ENCODE results near the gene FTCD. TPM values are rescaled to one million over a fixed set of nuclear protein-coding genes. Genes with fewer than 3 reads are reported as not detected.

Gene FTCD
- total and polyA plus RNA-seq, 2 donors (not counting 3 experiments of a cell fraction or from before 2014, with no cell fraction given), result 0.06 to 1.2 TPM

DNA sequence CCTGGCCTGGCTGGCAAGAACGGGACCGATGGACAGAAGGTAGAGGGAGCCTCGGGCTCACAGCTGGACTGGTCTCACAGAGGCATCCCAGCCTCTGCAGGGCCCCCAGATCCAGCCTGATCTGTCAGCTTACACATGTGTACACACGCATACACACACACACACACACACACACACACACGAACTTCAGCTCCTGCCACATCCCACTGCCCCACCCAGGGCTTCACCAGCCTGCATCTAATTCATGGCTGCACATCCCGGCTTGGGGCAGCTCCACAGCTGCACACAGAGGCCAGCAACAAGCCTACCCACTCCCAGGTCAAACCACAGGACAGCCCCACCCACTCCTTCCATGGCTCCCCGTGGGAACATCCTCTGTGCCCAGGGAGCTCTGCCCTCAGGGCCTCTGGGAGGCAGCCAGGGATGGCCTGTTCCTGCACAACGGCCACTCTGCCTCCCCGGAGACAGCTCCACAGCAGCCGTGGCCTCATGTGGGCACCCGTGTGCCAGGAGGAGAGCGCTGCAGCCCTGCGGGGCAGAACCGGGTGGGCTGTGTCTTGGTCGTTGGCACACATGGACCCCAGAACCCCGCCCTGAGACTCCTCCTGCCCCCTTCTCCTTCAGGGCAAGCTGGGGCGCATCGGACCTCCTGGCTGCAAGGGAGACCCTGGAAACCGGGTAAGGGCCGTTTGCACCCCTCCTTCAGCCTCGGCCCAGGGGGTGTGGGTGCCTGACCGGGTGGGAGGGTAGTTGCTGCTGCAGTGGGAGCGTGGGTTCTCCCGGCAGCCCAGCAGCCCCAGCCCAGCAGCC lies 38.4 kb downstream of the FTCD start:
- Histone ChIP-seq H3K9me3 (replicated peaks; ENCODE audit: control insufficient read depth, insufficient read depth, low read length) (no peaks in the 10 kb centered on the region), H4K20me1 (replicated peaks; ENCODE audit: control insufficient read depth, extremely low read depth, insufficient read depth, low read length) (no peaks in the 10 kb centered on the region), H2AFZ (ENCODE audit: low read depth, low read length) (no peak overlapping the region), H3K79me2 (ENCODE audit: control insufficient read depth, insufficient read depth, low read length) (no peaks in the 10 kb centered on the region), H3K4me1 (ENCODE audit: control insufficient read depth, extremely low read depth, insufficient read depth, low read length) (no peaks in the 10 kb centered on the region), H3K36me3 (ENCODE audit: control insufficient read depth in 2 of 2, extremely low read depth in 1 of 2, insufficient read depth in 2 of 2, low read length in 2 of 2) (no peaks in the 10 kb centered on the region), H3K4me3 (replicated peaks in 1 of 3; ENCODE audit: insufficient read depth in 1 of 3, low read depth in 1 of 3, low read length in 3 of 3) (no peak overlapping the region), H3K9me1 (replicated peaks; ENCODE audit: control insufficient read depth, extremely low read depth, insufficient read depth, low read length) (no peaks in the 10 kb centered on the region), H3K27me3 (ENCODE audit: control insufficient read depth in 2 of 2, insufficient read depth in 2 of 2, low read length in 2 of 2) (no peaks in the 10 kb centered on the region), H3K27ac (ENCODE audit: insufficient read depth, low read depth, low read length) (no peak overlapping the region), H3K4me2 (ENCODE audit: insufficient read depth, low read length) (no peak overlapping the region), H3K9ac (replicated peaks; ENCODE audit: extremely low read depth, insufficient read depth, low read length) (no peak overlapping the region)
- TF ChIP-seq JUN (IDR thresholded peaks at IDR 0.05; ENCODE audit: borderline replicate concordance, insufficient read depth, insufficient read length, low read depth) (no peak), FOS (IDR thresholded peaks at IDR 0.05; ENCODE audit: borderline replicate concordance, insufficient read depth, low read length) (no peak), EZH2 (IDR thresholded peaks at IDR 0.05; ENCODE audit: borderline replicate concordance, low read depth, low read length, severe bottlenecking) (no peak)
- intact Hi-C loops (cut with micrococcal nuclease) (no loop called here), dilution Hi-C loops (cut with MboI; ENCODE audit: extremely low pct_ligation_motif_present, low sequenced_read_pairs) (no loop called here)
- ChIA-PET CTCF (no interaction called here), POLR2A (no interaction called here)
- no peak for DNase-seq (ENCODE audit: low read depth, low spot score)
- no TSS peak for BruUV-seq (replicated peaks)
- FAIRE-seq, result no peak

DNA sequence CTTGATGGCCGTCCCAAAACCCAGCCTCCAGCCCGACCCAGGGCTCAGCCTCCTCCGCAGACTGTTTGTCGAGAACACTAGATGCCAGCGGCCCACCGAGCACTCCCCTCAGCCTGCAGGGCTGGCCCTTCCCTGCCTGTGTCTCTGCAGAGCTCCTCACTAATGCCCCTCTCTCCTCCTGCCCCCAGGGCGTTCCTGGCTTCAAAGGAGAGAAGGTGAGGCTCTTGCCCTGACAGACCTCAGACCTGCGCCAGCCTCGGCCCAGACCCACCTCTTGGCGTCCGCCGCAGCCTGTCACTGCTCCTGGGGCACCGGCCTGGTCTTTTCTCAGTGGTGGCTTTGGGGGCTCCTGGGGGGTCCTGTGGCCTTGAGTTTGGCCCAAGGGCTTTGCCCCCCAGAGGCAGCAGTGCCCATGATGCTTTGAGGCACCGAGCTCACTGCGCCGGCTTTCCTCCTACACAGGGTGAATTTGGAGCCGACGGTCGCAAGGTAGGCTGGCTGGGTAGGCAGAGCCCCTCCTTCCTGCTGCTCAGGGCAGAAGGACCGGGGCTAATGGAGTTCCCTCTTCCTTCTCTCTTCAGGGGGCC lies 39.1 kb downstream of the FTCD start:
- no peak overlapping the region for H3K4me3 ChIP-seq (replicated peaks in 1 of 3; ENCODE audit: insufficient read depth in 1 of 3, low read depth in 1 of 3, low read length in 3 of 3)
- ChIA-PET POLR2A (no interaction called here), CTCF (no interaction called here)
- H3K36me3 ChIP-seq (ENCODE audit: control insufficient read depth in 2 of 2, extremely low read depth in 1 of 2, insufficient read depth in 2 of 2, low read length in 2 of 2), result no peaks in the 10 kb centered on the region
- no peaks in the 10 kb centered on the region for H3K9me3 ChIP-seq (replicated peaks; ENCODE audit: control insufficient read depth, insufficient read depth, low read length)
- no peak overlapping the region for H2AFZ ChIP-seq (ENCODE audit: low read depth, low read length)
- H3K9me1 ChIP-seq (replicated peaks; ENCODE audit: control insufficient read depth, extremely low read depth, insufficient read depth, low read length), result no peaks in the 10 kb centered on the region
- H3K4me1 ChIP-seq (ENCODE audit: control insufficient read depth, extremely low read depth, insufficient read depth, low read length), result no peaks in the 10 kb centered on the region
- intact Hi-C loops (cut with micrococcal nuclease), result no loop called here
- no peaks in the 10 kb centered on the region for H3K79me2 ChIP-seq (ENCODE audit: control insufficient read depth, insufficient read depth, low read length)
- no peak overlapping the region for H3K4me2 ChIP-seq (ENCODE audit: insufficient read depth, low read length)
- DNase-seq (ENCODE audit: low read depth, low spot score) (no peak), FAIRE-seq (no peak)
- H3K9ac ChIP-seq (replicated peaks; ENCODE audit: extremely low read depth, insufficient read depth, low read length), result no peak overlapping the region
- no peak overlapping the region for H3K27ac ChIP-seq (ENCODE audit: insufficient read depth, low read depth, low read length)
- no peaks in the 10 kb centered on the region for H3K27me3 ChIP-seq (ENCODE audit: control insufficient read depth in 2 of 2, insufficient read depth in 2 of 2, low read length in 2 of 2)
- H4K20me1 ChIP-seq (replicated peaks; ENCODE audit: control insufficient read depth, extremely low read depth, insufficient read depth, low read length), result no peaks in the 10 kb centered on the region
- BruUV-seq (replicated peaks), result no TSS peak
- TF ChIP-seq JUN (IDR thresholded peaks at IDR 0.05; ENCODE audit: borderline replicate concordance, insufficient read depth, insufficient read length, low read depth) (no peak), MYC (IDR thresholded peaks at IDR 0.05; ENCODE audit: low read depth, low read length) (no peak), EZH2 (IDR thresholded peaks at IDR 0.05; ENCODE audit: borderline replicate concordance, low read depth, low read length, severe bottlenecking) (no peak), POLR2A (IDR thresholded peaks at IDR 0.05; ENCODE audit: low read depth, low read length) (no peak), GATA2 (IDR thresholded peaks at IDR 0.05; ENCODE audit: insufficient read depth, insufficient read length, low read depth, low read length) (no peak), CTCF (IDR thresholded peaks at IDR 0.05; ENCODE audit: extremely low read depth in 1 of 2, insufficient read depth in 1 of 2, low read depth in 1 of 2, low read length in 2 of 2) (no peak), FOS (IDR thresholded peaks at IDR 0.05; ENCODE audit: borderline replicate concordance, insufficient read depth, low read length) (no peak), POLR2AphosphoS5 (IDR thresholded peaks at IDR 0.05; ENCODE audit: insufficient read depth, low read depth, low read length) (no peak)
- TF ChIP-seq, protein P1, sequence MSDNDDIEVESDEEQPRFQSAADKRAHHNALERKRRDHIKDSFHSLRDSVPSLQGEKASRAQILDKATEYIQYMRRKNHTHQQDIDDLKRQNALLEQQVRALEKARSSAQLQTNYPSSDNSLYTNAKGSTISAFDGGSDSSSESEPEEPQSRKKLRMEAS (IDR thresholded peaks at IDR 0.05; ENCODE audit: insufficient read depth, insufficient read length), result no peak
- dilution Hi-C loops (cut with MboI; ENCODE audit: extremely low pct_ligation_motif_present, low sequenced_read_pairs), result no loop called here

All from endothelial cell of umbilical vein (primary cell).